ENCODE results near the gene TNS3.

DNA sequence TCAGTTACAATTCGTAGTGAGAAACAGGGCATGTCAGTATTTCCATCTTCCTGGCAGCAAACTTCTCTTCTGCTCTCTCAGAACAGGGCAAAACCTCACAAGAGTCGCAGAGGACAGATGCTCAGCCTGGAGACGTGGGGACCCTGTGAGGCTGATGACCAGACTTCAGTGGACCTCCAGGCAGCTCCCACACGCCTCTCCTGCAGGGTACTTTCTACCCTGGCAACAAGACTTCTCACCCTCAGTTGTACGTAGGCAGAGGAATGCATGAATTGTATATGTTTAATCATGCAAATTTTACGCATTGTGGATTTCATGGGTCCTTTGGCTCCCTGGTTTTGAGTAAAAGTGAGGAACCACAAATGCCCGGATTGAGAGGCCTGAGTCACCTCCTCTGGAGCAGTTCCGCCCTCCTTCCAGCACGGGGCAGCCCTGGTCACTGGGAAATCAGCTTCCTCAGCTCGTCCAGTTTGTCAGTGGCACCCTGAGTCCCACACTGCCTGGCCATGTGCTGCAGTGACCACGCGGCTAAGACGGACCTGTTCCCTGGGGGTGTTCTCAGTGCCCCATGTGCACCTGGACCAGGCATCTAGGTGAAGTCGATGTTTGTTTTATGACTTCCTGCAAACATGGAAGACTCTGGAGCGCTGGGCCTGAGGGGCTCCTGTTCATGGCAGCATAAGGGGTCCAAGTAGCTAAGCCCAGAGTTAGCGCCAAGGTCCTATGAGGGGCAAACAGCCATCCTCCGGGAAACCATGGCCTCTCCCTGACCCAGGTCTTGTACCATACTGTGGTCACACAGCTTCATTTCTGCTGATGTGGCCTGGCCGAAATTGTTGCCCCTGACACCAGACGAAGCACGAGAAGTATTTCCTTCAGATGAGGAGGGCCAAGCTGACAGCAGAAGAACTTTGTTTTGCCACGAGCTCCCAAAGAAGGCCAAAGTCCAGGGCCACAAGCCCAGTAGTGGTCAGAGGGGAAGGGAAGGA is 165.1 kb downstream of the TNS3 start:
- 0 out of 2 replicates have a peak, but pooled peaks have one; percentile 32 for TF ChIP-seq POLR2AphosphoS5 (IDR thresholded peaks at IDR 0.05; ENCODE audit: low read depth, low read length)
- TF ChIP-seq, protein P1, sequence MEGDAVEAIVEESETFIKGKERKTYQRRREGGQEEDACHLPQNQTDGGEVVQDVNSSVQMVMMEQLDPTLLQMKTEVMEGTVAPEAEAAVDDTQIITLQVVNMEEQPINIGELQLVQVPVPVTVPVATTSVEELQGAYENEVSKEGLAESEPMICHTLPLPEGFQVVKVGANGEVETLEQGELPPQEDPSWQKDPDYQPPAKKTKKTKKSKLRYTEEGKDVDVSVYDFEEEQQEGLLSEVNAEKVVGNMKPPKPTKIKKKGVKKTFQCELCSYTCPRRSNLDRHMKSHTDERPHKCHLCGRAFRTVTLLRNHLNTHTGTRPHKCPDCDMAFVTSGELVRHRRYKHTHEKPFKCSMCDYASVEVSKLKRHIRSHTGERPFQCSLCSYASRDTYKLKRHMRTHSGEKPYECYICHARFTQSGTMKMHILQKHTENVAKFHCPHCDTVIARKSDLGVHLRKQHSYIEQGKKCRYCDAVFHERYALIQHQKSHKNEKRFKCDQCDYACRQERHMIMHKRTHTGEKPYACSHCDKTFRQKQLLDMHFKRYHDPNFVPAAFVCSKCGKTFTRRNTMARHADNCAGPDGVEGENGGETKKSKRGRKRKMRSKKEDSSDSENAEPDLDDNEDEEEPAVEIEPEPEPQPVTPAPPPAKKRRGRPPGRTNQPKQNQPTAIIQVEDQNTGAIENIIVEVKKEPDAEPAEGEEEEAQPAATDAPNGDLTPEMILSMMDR (IDR thresholded peaks at IDR 0.05) = no peak
- TF ChIP-seq, protein P2, sequence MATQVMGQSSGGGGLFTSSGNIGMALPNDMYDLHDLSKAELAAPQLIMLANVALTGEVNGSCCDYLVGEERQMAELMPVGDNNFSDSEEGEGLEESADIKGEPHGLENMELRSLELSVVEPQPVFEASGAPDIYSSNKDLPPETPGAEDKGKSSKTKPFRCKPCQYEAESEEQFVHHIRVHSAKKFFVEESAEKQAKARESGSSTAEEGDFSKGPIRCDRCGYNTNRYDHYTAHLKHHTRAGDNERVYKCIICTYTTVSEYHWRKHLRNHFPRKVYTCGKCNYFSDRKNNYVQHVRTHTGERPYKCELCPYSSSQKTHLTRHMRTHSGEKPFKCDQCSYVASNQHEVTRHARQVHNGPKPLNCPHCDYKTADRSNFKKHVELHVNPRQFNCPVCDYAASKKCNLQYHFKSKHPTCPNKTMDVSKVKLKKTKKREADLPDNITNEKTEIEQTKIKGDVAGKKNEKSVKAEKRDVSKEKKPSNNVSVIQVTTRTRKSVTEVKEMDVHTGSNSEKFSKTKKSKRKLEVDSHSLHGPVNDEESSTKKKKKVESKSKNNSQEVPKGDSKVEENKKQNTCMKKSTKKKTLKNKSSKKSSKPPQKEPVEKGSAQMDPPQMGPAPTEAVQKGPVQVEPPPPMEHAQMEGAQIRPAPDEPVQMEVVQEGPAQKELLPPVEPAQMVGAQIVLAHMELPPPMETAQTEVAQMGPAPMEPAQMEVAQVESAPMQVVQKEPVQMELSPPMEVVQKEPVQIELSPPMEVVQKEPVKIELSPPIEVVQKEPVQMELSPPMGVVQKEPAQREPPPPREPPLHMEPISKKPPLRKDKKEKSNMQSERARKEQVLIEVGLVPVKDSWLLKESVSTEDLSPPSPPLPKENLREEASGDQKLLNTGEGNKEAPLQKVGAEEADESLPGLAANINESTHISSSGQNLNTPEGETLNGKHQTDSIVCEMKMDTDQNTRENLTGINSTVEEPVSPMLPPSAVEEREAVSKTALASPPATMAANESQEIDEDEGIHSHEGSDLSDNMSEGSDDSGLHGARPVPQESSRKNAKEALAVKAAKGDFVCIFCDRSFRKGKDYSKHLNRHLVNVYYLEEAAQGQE (IDR thresholded peaks at IDR 0.05; ENCODE audit: insufficient read depth in 1 of 2, low read depth in 2 of 2, low read length in 1 of 2) = no peak
